HCT116 (cell line): ENCODE measurements around the gene PDE7B. TPM values are rescaled to one million over a fixed set of nuclear protein-coding genes. Genes with fewer than 3 reads are reported as not detected.

Source experiments
- ATAC-seq: fragments of 200-7000 bp; cut with Tn5 transposase; 2 replicates; pipeline ENCODE4 v1.9.1; 2020; ENCODE audit warnings: mild to moderate bottlenecking, moderate library complexity
- BruUV-seq: library from RNA; stranded (reverse); fragments of 400-500 nt; replicated peaks from 2 replicates; lab custom pipeline; 2021; lab: Mats Ljungman, UMichigan
- CTCF ChIA-PET: fragments of 300-600 bp; sonication (Branson Sonifier 250); formaldehyde crosslinking; loops from one replicate; lab custom pipeline; 2021; ENCODE audit warnings: antibody characterized with exemption; lab: Charles Lee
- POLR2A ChIA-PET: fragments of 300-600, 350-600 bp; sonication (Branson Sonifier 250); formaldehyde crosslinking; loops from one replicate; lab custom pipeline; 2021; ENCODE audit warnings: antibody characterized with exemption; lab: Charles Lee
- RAD21 ChIA-PET, 2 experiments: fragments of 300-600 bp; sonication (Branson Sonifier 250); formaldehyde crosslinking; loops; one replicate each; lab custom pipeline; 2023; ENCODE audit warnings: low total read pairs in 2 of 2; ENCODE audit not compliant: uncharacterized antibody in 2 of 2, unreplicated experiment in 2 of 2, low non-redundant PET in 1 of 2; lab: Charles Lee
- DNase-seq: peaks from one replicate; pipeline ENCODE4 v3.0.0-alpha.2; 2010; ENCODE audit warnings: low read depth, low spot score
- H2AFZ ChIP-seq: fragments of 200-600 bp; shearing (Covaris generic), sonication (generic); 2 replicates; pipeline ENCODE4 v1.6.1; 2017; ENCODE audit warnings: low read depth, mixed run types, mixed read lengths, antibody characterized with exemption, low read length; ENCODE audit not compliant: poor library complexity, severe bottlenecking
- H3K27ac ChIP-seq: 2 replicates; pipeline ENCODE4 v1.5.1; 2012; ENCODE audit warnings: low read depth, low read length
- H3K27me3 ChIP-seq: fragments of 200-600 bp; sonication (generic); 2 replicates; pipeline ENCODE4 v1.6.1; 2016; ENCODE audit warnings: mixed run types, low read length, mixed read lengths; ENCODE audit not compliant: insufficient read depth
- H3K36me3 ChIP-seq, 2 experiments: fragments of 200-500 bp in 1 of 2; fragments of 200-600 bp in 1 of 2; sonication (Bioruptor generic) in 1 of 2; sonication (generic) in 1 of 2; 2 replicates each; pipeline versions ENCODE4 v1.5.1 to v1.6.1; 2014 to 2016; ENCODE audit warnings: low read length in 2 of 2, inconsistent platforms in 1 of 2, mixed read lengths in 1 of 2, mixed run types in 1 of 2; ENCODE audit not compliant: insufficient read depth in 2 of 2, control insufficient read depth in 1 of 2
- H3K4me1 ChIP-seq, 2 experiments: fragments of 200-600 bp in 1 of 2; sonication (generic) in 1 of 2; 2 replicates each; pipeline versions ENCODE4 v1.5.1 to v1.6.1; 2012 to 2017; ENCODE audit warnings: low read length in 2 of 2, inconsistent platforms in 1 of 2, mild to moderate bottlenecking in 1 of 2, mixed read lengths in 1 of 2, mixed run types in 1 of 2, moderate library complexity in 1 of 2; ENCODE audit not compliant: insufficient read depth in 2 of 2, control insufficient read depth in 1 of 2
- H3K4me2 ChIP-seq: fragments of 200-600 bp; sonication (generic); 2 replicates; pipeline ENCODE4 v1.6.1; 2017; ENCODE audit warnings: mixed run types, low read length, mixed read lengths
- H3K4me3 ChIP-seq, 2 experiments: fragments of 200-600 bp in 1 of 2; sonication (generic) in 1 of 2; replicated peaks in 1 of 2; 2 replicates each; pipeline ENCODE4 v1.5.1; 2011 to 2016; ENCODE audit warnings: low read length in 2 of 2, control low read depth in 1 of 2, low read depth in 1 of 2, mild to moderate bottlenecking in 1 of 2, mixed read lengths in 1 of 2, mixed run types in 1 of 2
- H3K79me2 ChIP-seq: fragments of 200-600 bp; sonication (generic); 2 replicates; pipeline ENCODE4 v1.6.1; 2017; ENCODE audit warnings: mild to moderate bottlenecking, mixed run types, low read length, moderate library complexity, mixed read lengths; ENCODE audit not compliant: insufficient read depth
- H3K9ac ChIP-seq: fragments of 200-600 bp; sonication (generic); 2 replicates; pipeline ENCODE4 v1.6.1; 2016; ENCODE audit warnings: low read length, mixed read lengths
- H3K9me2 ChIP-seq: fragments of 200-600 bp; sonication (generic), shearing (Covaris generic); 2 replicates; pipeline ENCODE4 v1.6.1; 2017; ENCODE audit warnings: mixed run types, mild to moderate bottlenecking, moderate library complexity; ENCODE audit not compliant: insufficient read depth
- H3K9me3 ChIP-seq, 2 experiments: fragments of 200-500 bp in 1 of 2; fragments of 200-600 bp in 1 of 2; sonication (Bioruptor generic) in 1 of 2; sonication (generic) in 1 of 2; 2 replicates each; pipeline ENCODE4 v1.6.1; 2014 to 2017; ENCODE audit warnings: low read length in 2 of 2, mixed read lengths in 2 of 2, inconsistent platforms in 1 of 2, low read depth in 1 of 2, mild to moderate bottlenecking in 1 of 2, mixed run types in 1 of 2, moderate library complexity in 1 of 2; ENCODE audit not compliant: control insufficient read depth in 1 of 2, insufficient read depth in 1 of 2
- H4K20me1 ChIP-seq: fragments of 200-600 bp; sonication (generic), shearing (Covaris generic); 2 replicates; pipeline ENCODE4 v1.6.1; 2017; ENCODE audit warnings: mixed run types, mild to moderate bottlenecking, moderate library complexity; ENCODE audit not compliant: insufficient read depth
- CBX3 ChIP-seq: IDR thresholded peaks from 2 replicates; pipeline ENCODE4 v1.6.1; 2012; ENCODE audit warnings: low read depth
- CEBPB ChIP-seq: IDR thresholded peaks from 2 replicates; pipeline ENCODE4 v1.6.1; 2012; ENCODE audit warnings: low read depth
- POLR2A ChIP-seq: IDR thresholded peaks from 2 replicates; pipeline ENCODE4 v1.7.0; 2011; ENCODE audit warnings: borderline replicate concordance; ENCODE audit not compliant: insufficient read depth, insufficient read length; ENCODE audit errors: extremely low read depth
- POLR2AphosphoS5 ChIP-seq: IDR thresholded peaks from 2 replicates; pipeline ENCODE4 v1.6.1; 2011; ENCODE audit warnings: mild to moderate bottlenecking, low read depth, low read length, moderate library complexity
- SRF ChIP-seq: IDR thresholded peaks from 2 replicates; pipeline ENCODE4 v1.6.1; 2012; ENCODE audit warnings: low read depth
- ZFX ChIP-seq: fragments of 450-650 bp; IDR thresholded peaks from 2 replicates; pipeline ENCODE4 v1.6.1; 2017
- ZNF274 ChIP-seq: fragments of 200-500 bp; sonication (Bioruptor generic); IDR thresholded peaks from 2 replicates; pipeline ENCODE4 v1.6.1; 2014; ENCODE audit warnings: mild to moderate bottlenecking, low read depth, low read length, inconsistent platforms
- intact Hi-C: fragments of 100-400 bp; cut with micrococcal nuclease; formaldehyde crosslinking; loops from 2 replicates; pipeline ENCODE4 v1.10.0; 2022
- total RNA-seq: library from RNA; stranded (reverse); gene quantifications from one replicate; pipeline ENCODE4 v1.2.1, GENCODE V29; 2021; ENCODE audit not compliant: unreplicated experiment
- TF ChIP-seq, protein P1 (sequence below): IDR thresholded peaks from 2 replicates; pipeline ENCODE4 v1.6.1; 2011; ENCODE audit warnings: mild to moderate bottlenecking, low read length, moderate library complexity; ENCODE audit not compliant: insufficient replicate concordance; ENCODE audit errors: extremely low read depth
- TF ChIP-seq, protein P2 (sequence below): IDR thresholded peaks from 2 replicates; pipeline ENCODE4 v1.6.1; 2012
- TF ChIP-seq, protein P3 (sequence below), 3 experiments: fragments of 200-600 bp in 1 of 3; sonication (generic) in 1 of 3; IDR thresholded peaks in 2 of 3; conservative IDR thresholded peaks in 1 of 3; 2 replicates each; pipeline ENCODE4 v1.5.1; 2012 to 2017; ENCODE audit warnings: low read depth in 2 of 3, low read length in 2 of 3, antibody characterized with exemption in 1 of 3, borderline replicate concordance in 1 of 3, control low read depth in 1 of 3, mild to moderate bottlenecking in 1 of 3, mixed read lengths in 1 of 3, mixed run types in 1 of 3, moderate library complexity in 1 of 3; ENCODE audit not compliant: insufficient read depth in 1 of 3

The PDE7B gene
- total RNA-seq, 1 experiment from 2014 or later, result 0.61 TPM

DNA sequence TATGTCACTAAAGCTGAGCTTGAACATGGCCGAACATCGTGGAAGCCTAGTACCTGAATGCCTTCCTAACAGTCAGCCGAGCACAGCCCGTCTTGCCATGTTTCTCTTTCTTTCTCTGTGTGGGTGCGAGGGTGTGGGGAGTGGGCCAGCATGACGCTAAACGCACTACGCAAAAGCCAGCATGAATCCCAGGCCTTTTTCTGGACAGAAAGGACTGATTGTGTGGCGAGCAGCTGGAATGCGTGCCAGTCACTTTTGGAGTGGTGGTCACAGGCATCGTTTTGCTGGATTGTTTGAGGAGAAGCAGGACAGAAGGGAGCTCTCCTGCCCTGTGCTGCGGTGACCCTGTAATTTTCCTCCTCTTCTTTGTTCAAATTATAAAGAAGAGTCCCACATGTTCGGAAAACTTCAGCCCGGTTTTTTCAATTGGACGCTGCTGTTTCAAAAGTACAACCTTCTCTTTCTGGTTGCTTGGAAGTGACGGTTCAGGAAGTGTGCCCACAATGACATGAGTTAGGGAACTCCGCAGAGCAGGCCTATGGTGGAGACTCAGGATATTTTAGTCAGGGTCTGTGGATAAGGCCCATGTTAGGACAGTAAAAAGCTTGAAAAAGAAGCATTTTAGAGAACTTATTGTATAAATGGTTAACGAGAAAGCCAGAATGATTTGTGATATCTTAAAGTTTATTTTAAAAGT is 54.3 kb downstream of the PDE7B start (continued):
- TF ChIP-seq, protein P1, sequence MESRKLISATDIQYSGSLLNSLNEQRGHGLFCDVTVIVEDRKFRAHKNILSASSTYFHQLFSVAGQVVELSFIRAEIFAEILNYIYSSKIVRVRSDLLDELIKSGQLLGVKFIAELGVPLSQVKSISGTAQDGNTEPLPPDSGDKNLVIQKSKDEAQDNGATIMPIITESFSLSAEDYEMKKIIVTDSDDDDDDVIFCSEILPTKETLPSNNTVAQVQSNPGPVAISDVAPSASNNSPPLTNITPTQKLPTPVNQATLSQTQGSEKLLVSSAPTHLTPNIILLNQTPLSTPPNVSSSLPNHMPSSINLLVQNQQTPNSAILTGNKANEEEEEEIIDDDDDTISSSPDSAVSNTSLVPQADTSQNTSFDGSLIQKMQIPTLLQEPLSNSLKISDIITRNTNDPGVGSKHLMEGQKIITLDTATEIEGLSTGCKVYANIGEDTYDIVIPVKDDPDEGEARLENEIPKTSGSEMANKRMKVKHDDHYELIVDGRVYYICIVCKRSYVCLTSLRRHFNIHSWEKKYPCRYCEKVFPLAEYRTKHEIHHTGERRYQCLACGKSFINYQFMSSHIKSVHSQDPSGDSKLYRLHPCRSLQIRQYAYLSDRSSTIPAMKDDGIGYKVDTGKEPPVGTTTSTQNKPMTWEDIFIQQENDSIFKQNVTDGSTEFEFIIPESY, result no peak
- no peak for TF ChIP-seq CBX3
- no peak for TF ChIP-seq POLR2A
- TF ChIP-seq, protein P2, sequence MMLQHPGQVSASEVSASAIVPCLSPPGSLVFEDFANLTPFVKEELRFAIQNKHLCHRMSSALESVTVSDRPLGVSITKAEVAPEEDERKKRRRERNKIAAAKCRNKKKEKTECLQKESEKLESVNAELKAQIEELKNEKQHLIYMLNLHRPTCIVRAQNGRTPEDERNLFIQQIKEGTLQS, result no peak
- TF ChIP-seq SRF, result no peak

DNA sequence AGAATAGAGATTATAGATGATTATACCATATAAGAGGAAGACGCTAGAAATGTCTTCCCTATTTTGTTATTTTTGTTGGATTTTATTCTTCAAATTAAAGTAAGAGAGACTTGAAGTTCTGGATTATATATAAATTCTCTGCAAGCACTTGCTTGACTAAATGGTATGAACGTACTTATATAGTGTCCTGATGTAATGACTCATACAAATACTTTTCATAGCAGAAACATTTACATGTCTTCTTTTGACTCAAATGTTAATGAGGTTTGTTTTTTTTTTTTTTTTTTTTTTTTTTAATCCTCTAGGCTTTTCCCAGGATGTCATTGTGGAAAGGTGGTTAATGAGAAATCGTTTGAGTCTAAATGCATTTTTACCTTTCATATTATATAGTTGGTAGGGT is 55.0 kb downstream of the PDE7B start:
- intact Hi-C loops, result no loop called here
- Histone ChIP-seq H3K79me2 (no peaks in the 10 kb centered on the region), H3K4me3 (no peak overlapping the region), H3K27ac (no peak overlapping the region), H3K4me2 (no peak overlapping the region), H3K9me2 (no peaks in the 10 kb centered on the region), H2AFZ (no peak overlapping the region), H3K9ac (no peak overlapping the region), H3K4me1 (peaks cover 0 to 7% of the 10 kb centered on the region in 2 experiments; a peak in 2 of 4 replicates), H3K27me3 (no peaks in the 10 kb centered on the region), H3K9me3 (no peaks in the 10 kb centered on the region)
- RAD21 ChIA-PET, result no interaction called here
- POLR2A ChIA-PET, result no interaction called here
- CTCF ChIA-PET, result interaction anchor here (1.6 kb wide), 1 partner anchor 371 kb away, joined by 5 read pairs; no protein-coding TSS in a partner anchor
- no peak for DNase-seq
- BruUV-seq, result no TSS peak
- no peak for ATAC-seq
- TF ChIP-seq, protein P3, sequence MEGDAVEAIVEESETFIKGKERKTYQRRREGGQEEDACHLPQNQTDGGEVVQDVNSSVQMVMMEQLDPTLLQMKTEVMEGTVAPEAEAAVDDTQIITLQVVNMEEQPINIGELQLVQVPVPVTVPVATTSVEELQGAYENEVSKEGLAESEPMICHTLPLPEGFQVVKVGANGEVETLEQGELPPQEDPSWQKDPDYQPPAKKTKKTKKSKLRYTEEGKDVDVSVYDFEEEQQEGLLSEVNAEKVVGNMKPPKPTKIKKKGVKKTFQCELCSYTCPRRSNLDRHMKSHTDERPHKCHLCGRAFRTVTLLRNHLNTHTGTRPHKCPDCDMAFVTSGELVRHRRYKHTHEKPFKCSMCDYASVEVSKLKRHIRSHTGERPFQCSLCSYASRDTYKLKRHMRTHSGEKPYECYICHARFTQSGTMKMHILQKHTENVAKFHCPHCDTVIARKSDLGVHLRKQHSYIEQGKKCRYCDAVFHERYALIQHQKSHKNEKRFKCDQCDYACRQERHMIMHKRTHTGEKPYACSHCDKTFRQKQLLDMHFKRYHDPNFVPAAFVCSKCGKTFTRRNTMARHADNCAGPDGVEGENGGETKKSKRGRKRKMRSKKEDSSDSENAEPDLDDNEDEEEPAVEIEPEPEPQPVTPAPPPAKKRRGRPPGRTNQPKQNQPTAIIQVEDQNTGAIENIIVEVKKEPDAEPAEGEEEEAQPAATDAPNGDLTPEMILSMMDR (IDR thresholded peaks at IDR 0.05 in 2 of 3, conservative IDR thresholded peaks at IDR 0.05 in 1 of 3; ENCODE audit: borderline replicate concordance in 1 of 3, insufficient read depth in 1 of 3, low read depth in 2 of 3, low read length in 2 of 3), result no peak
- no peak for TF ChIP-seq CBX3
- no peak for TF ChIP-seq ZFX
- no peak for TF ChIP-seq POLR2AphosphoS5
- TF ChIP-seq SRF, result no peak
- TF ChIP-seq CEBPB, result no peak
- TF ChIP-seq ZNF274, result no peak
- TF ChIP-seq, all 23 proteins: peak for 0
- Histone ChIP-seq H3K36me3 (no peaks in the 10 kb centered on the region), H4K20me1 (no peaks in the 10 kb centered on the region)
